Measurements from ENCODE around the gene MYO18B. TPM values are rescaled to one million over a fixed set of nuclear protein-coding genes. Genes with fewer than 3 reads are reported as not detected.

Gene MYO18B
- total and polyA plus RNA-seq, 2 of the 8 experiments (the other 6 are each of a cell fraction or from before 2014, with no cell fraction given), result 0.62 to 0.78 TPM

GRCh38 chr22:25749420-25750169 is 7.6 kb downstream of the MYO18B start:
- Histone ChIP-seq H4K20me1 (replicated peaks in 1 of 2; ENCODE audit: control insufficient read depth in 1 of 2, insufficient read depth in 2 of 2, low read length in 2 of 2) (no peaks in the 10 kb centered on the region), H3K4ac (replicated peaks; ENCODE audit: insufficient read length, low read depth, low read length) (no peak overlapping the region), H2AK5ac (ENCODE audit: low read depth, low read length) (no peak overlapping the region), H3K79me2 (ENCODE audit: control insufficient read depth in 1 of 2, insufficient read depth in 2 of 2, low read length in 2 of 2) (no peaks in the 10 kb centered on the region), H2BK5ac (ENCODE audit: low read depth, low read length) (no peak overlapping the region), H3K4me1 (replicated peaks in 1 of 4; ENCODE audit: control insufficient read depth in 3 of 4, insufficient read depth in 4 of 4, low read length in 3 of 4) (no peaks in the 10 kb centered on the region), H2BK20ac (ENCODE audit: low read length) (no peak overlapping the region), H3K56ac (replicated peaks; ENCODE audit: insufficient read length, low read depth, low read length) (no peak overlapping the region), H3K9ac (replicated peaks in 1 of 4; ENCODE audit: extremely low read depth in 1 of 4, low read depth in 3 of 4, low read length in 3 of 4) (no peak overlapping the region), H3K79me1 (ENCODE audit: low read depth, low read length) (no peaks in the 10 kb centered on the region), H3K4me2 (ENCODE audit: insufficient read depth in 1 of 2, low read depth in 2 of 2, low read length in 2 of 2) (no peak overlapping the region), H3K27ac (ENCODE audit: low read depth, low read length) (no peak overlapping the region), H2BK15ac (ENCODE audit: low read length) (no peak overlapping the region), H2AFZ (ENCODE audit: low read length) (no peak overlapping the region), H3K36me3 (ENCODE audit: control insufficient read depth in 2 of 4, insufficient read depth in 4 of 4, low read length in 3 of 4) (no peaks in the 10 kb centered on the region), H3K4me3 (ENCODE audit: extremely low read depth in 1 of 4, insufficient read depth in 2 of 4, low read depth in 3 of 4, low read length in 4 of 4) (no peak overlapping the region), H3K18ac (ENCODE audit: extremely low read depth, low read length) (no peak overlapping the region), H4K91ac (replicated peaks; ENCODE audit: insufficient read length, low read length) (no peak overlapping the region), H3K27me3 (replicated peaks in 1 of 4; ENCODE audit: control insufficient read depth in 3 of 4, extremely low read depth in 1 of 4, insufficient read depth in 3 of 4, low read length in 3 of 4) (no peaks in the 10 kb centered on the region), H3K23ac (ENCODE audit: insufficient read length) (no peak overlapping the region), H2BK12ac (ENCODE audit: low read depth, low read length) (no peak overlapping the region), H3K23me2 (ENCODE audit: low read depth, low read length) (no peaks in the 10 kb centered on the region), H4K8ac (ENCODE audit: extremely low read depth, insufficient read depth, low read length) (no peak overlapping the region; the same call in 1 of the 2 replicates), H2BK120ac (replicated peaks; ENCODE audit: low read depth, low read length) (no peak overlapping the region), H3K14ac (ENCODE audit: insufficient read length) (no peak overlapping the region), H4K5ac (ENCODE audit: insufficient read length, low read depth, low read length) (no peak overlapping the region), H3K9me3 (ENCODE audit: insufficient read depth in 2 of 2, low read depth in 1 of 2, low read length in 1 of 2) (no peaks in the 10 kb centered on the region; a peak in 1 of 4 replicates)
- 76% methylated on average over 10 of the region's 10 CpGs; no CpG with 5 or more reads in 1 of the 2 experiments for WGBS, 2 experiments (ENCODE audit: extremely low coverage in 1 of 2, insufficient coverage in 1 of 2, insufficient read length in 1 of 2, insufficient replicate concordance in 2 of 2, low coverage in 1 of 2, low lambda C conversion rate in 2 of 2, missing lambda C conversion rate in 1 of 2)
- FAIRE-seq (no peak), DNase-seq (ENCODE audit: low read depth in 1 of 2, low spot score in 2 of 2) (no peak)
- POLR2A ChIA-PET (ENCODE audit: partially characterized antibody), result no interaction called here
- TF ChIP-seq CHD1 (IDR thresholded peaks at IDR 0.05; ENCODE audit: low read depth, low read length), result no peak
- TF ChIP-seq RXRA (IDR thresholded peaks at IDR 0.05; ENCODE audit: insufficient read depth, low read depth, low read length), result no peak
- TF ChIP-seq CBX5 (IDR thresholded peaks at IDR 0.05; ENCODE audit: low read depth, low read length), result no peak
- TF ChIP-seq, protein P1, sequence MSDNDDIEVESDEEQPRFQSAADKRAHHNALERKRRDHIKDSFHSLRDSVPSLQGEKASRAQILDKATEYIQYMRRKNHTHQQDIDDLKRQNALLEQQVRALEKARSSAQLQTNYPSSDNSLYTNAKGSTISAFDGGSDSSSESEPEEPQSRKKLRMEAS (IDR thresholded peaks at IDR 0.05), result no peak
- no peak for TF ChIP-seq TCF12 (IDR thresholded peaks at IDR 0.05; ENCODE audit: low read depth, low read length)
- TF ChIP-seq HDAC6 (IDR thresholded peaks at IDR 0.05; ENCODE audit: low read depth, low read length), result no peak
- no peak for TF ChIP-seq RBBP5 (IDR thresholded peaks at IDR 0.05; ENCODE audit: borderline replicate concordance, low read depth, low read length)
- TF ChIP-seq, protein P2, sequence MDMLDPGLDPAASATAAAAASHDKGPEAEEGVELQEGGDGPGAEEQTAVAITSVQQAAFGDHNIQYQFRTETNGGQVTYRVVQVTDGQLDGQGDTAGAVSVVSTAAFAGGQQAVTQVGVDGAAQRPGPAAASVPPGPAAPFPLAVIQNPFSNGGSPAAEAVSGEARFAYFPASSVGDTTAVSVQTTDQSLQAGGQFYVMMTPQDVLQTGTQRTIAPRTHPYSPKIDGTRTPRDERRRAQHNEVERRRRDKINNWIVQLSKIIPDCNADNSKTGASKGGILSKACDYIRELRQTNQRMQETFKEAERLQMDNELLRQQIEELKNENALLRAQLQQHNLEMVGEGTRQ (IDR thresholded peaks at IDR 0.05; ENCODE audit: low read length), result no peak
- CTCF ChIA-PET (ENCODE audit: partially characterized antibody), result interaction anchor here (1.5 to 2.2 kb wide), 3 partner anchors 14 to 288 kb away, joined by 4 to 7 read pairs (median 7); no protein-coding TSS in a partner anchor
